HG03439 (cell line): ENCODE data around the gene SMIM1.

Experiments used
- ATAC-seq: cut with Tn5 transposase; IDR thresholded peaks from one replicate; pipeline ENCODE4 v1.9.1; 2021; ENCODE audit warnings: mild to moderate bottlenecking, moderate library complexity; ENCODE audit not compliant: unreplicated experiment

Gene SMIM1

GRCh38 chr1:3753656-3754454 lies 18.7 kb upstream of the SMIM1 start:
- no peak for ATAC-seq

GRCh38 chr1:3756394-3756793 lies 16.2 kb upstream of the SMIM1 start:
- no peak for ATAC-seq

GRCh38 chr1:3759164-3759563 lies 13.4 kb upstream of the SMIM1 start:
- ATAC-seq, result no peak

GRCh38 chr1:3759796-3760195 lies 12.8 kb upstream of the SMIM1 start:
- ATAC-seq, result no peak

GRCh38 chr1:3761296-3762010 lies 11.1 kb upstream of the SMIM1 start:
- no peak for ATAC-seq

- ATAC-seq, result no peak
Observed at GRCh38 chr1:3762151-3762872, 10.2 kb upstream of the SMIM1 start.

- ATAC-seq, result no peak
Observed at GRCh38 chr1:3762873-3763228, 9.7 kb upstream of the SMIM1 start.

GRCh38 chr1:3763351-3764125 lies 9.0 kb upstream of the SMIM1 start:
- ATAC-seq, result no peak

- ATAC-seq, result no peak
Observed at GRCh38 chr1:3767328-3767925, 5.1 kb upstream of the SMIM1 start.

- ATAC-seq, result no peak
Observed at GRCh38 chr1:3768811-3769390, 3.6 kb upstream of the SMIM1 start.

GRCh38 chr1:3770047-3770765 lies 2.3 kb upstream of the SMIM1 start:
- no peak for ATAC-seq

- ATAC-seq, result no peak
Observed at GRCh38 chr1:3771108-3772026, 1.2 kb upstream of the SMIM1 start.

- peak; percentile 54 for ATAC-seq
Observed at GRCh38 chr1:3772027-3772714, 378 bp upstream of the SMIM1 start.

GRCh38 chr1:3773572-3774275 lies 1.2 kb downstream of the SMIM1 start:
- no peak for ATAC-seq

- no peak for ATAC-seq
Observed at GRCh38 chr1:3774276-3774945, 1.9 kb downstream of the SMIM1 start.

GRCh38 chr1:3774946-3775489 lies 2.5 kb downstream of the SMIM1 start:
- ATAC-seq, result no peak
